Testis (tissue), 3 donors: Measurements from ENCODE around the gene FBLN2. TPM values are rescaled to one million over a fixed set of nuclear protein-coding genes. Genes with fewer than 3 reads are reported as not detected.
A peak's percentile ranks its signal among the peaks of the same experiment; 100 is the strongest.
"Not testable (repeated sequence)": the region's sequence is repeated elsewhere in the genome, so short reads cannot be mapped to it uniquely, and the experiment has no call there.

ENCODE experiments used
- DNase-seq: peaks from one replicate; pipeline ENCODE4 v3.0.0-alpha.2; 2019
- H3K27ac ChIP-seq, 2 donors: fragments of 200-600 bp; sonication (generic); one replicate each; pipeline ENCODE4 v1.5.1; 2019
- H3K27me3 ChIP-seq: fragments of 200-600 bp; sonication (generic); one replicate; pipeline ENCODE4 v1.5.1; 2019
- H3K36me3 ChIP-seq: fragments of 200-600 bp; sonication (generic); one replicate; pipeline ENCODE4 v1.5.1; 2017; ENCODE audit warnings: low read depth; ENCODE audit errors: missing control alignments
- H3K4me1 ChIP-seq: fragments of 200-600 bp; sonication (generic); one replicate; pipeline ENCODE4 v1.5.1; 2019
- H3K4me3 ChIP-seq, 2 donors: fragments of 200-600 bp; sonication (generic); one replicate each; pipeline ENCODE4 v1.5.1; 2017 to 2019
- H3K9me3 ChIP-seq: fragments of 200-600 bp; sonication (generic); one replicate; pipeline ENCODE4 v1.5.1; 2017
- CTCF ChIP-seq, 3 experiments: fragments of 450-650 bp in 2 of 3; fragments of 200-600 bp in 1 of 3; sonication (generic) in 1 of 3; IDR thresholded peaks; one replicate each; pipeline ENCODE4 v1.5.1; 2016 to 2019; ENCODE audit warnings: antibody characterized with exemption in 3 of 3, mild to moderate bottlenecking in 2 of 3, moderate library complexity in 1 of 3
- POLR2A ChIP-seq: fragments of 450-650 bp; IDR thresholded peaks from one replicate; pipeline ENCODE4 v1.6.1; 2017; ENCODE audit warnings: antibody characterized with exemption, mild to moderate bottlenecking, moderate library complexity
- WGBS, 2 donors: methylation state at CpG; one replicate each; pipeline ENCODE4 v1.1.5; 2018; 5-methylcytosine and 5-hydroxymethylcytosine counted together
- intact Hi-C: fragments of 100-400 bp; cut with DNase I; formaldehyde crosslinking; loops from one replicate; pipeline ENCODE4 v1.15.1; 2023; ENCODE audit warnings: low total_unique reads
- polyA plus RNA-seq: library from polyadenylated mRNA; stranded (reverse); fragments of 350-450 nt; fragmentation: Illumina TruSeq; extraction: RNeasy Lipid Tissue Mini Kit (QIAGEN cat#74804); gene quantifications from one replicate; pipeline ENCODE4 v1.2.3, GENCODE V29; 2014; ENCODE audit warnings: low read depth, low replicate concordance; ENCODE audit not compliant: insufficient read depth
- total RNA-seq, 2 donors: library from RNA; depleted of rRNA; stranded (reverse); fragments of >200 nt; gene quantifications; one replicate each; pipeline ENCODE4 v1.2.3, GENCODE V29; 2016

The FBLN2 gene
- total and polyA plus RNA-seq, 3 donors from 2014 or later = 172 to 334 (median 248) TPM

GRCh38 chr3:13519006-13519791, 29.7 kb upstream of the FBLN2 start:
- Histone ChIP-seq H3K27me3 (no peaks in the 10 kb centered on the region), H3K27ac (peak overlapping the region in 1 of 2 donors; percentile 57), H3K4me3 (no peak overlapping the region), H3K36me3 (no peaks in the 10 kb centered on the region), H3K9me3 (no peaks in the 10 kb centered on the region), H3K4me1 (peaks cover 41% of the 10 kb centered on the region)
- 79 to 85% methylated on average over 16 of the region's 19 CpGs for WGBS, 2 donors
- TF ChIP-seq POLR2A (no peak), CTCF (IDR thresholded peaks at IDR 0.05) (no peak)
- intact Hi-C loops = no loop called here
- no peak for DNase-seq

- Histone ChIP-seq H3K4me3 (no peak overlapping the region), H3K36me3 (no peaks in the 10 kb centered on the region), H3K4me1 (peaks cover 35% of the 10 kb centered on the region), H3K27ac (no peak overlapping the region), H3K9me3 (no peaks in the 10 kb centered on the region), H3K27me3 (no peaks in the 10 kb centered on the region)
- TF ChIP-seq CTCF (IDR thresholded peaks at IDR 0.05) (no peak), POLR2A (no peak)
- intact Hi-C loops = no loop called here
- WGBS, 2 donors = 85 to 92% methylated on average over 8 to 9 of the region's 9 CpGs
- DNase-seq = no peak
These were observed 28.5 kb upstream of the FBLN2 start for GRCh38 chr3:13520326-13520880.

- Histone ChIP-seq H3K4me3 (no peak overlapping the region), H3K27me3 (no peaks in the 10 kb centered on the region), H3K9me3 (no peaks in the 10 kb centered on the region), H3K36me3 (no peaks in the 10 kb centered on the region), H3K4me1 (peaks cover 32% of the 10 kb centered on the region), H3K27ac (no peak overlapping the region)
- TF ChIP-seq CTCF (IDR thresholded peaks at IDR 0.05) = no peak
- no peak for TF ChIP-seq POLR2A
- DNase-seq = no peak
- intact Hi-C loops = no loop called here
- WGBS, 2 donors = 56 to 65% methylated on average over 6 of the region's 6 CpGs
These were observed 27.6 kb upstream of the FBLN2 start for GRCh38 chr3:13521309-13521708.

GRCh38 chr3:13521749-13522148, 27.2 kb upstream of the FBLN2 start:
- WGBS, 2 donors = 92 to 95% methylated on average over 2 of the region's 2 CpGs
- H3K4me3 ChIP-seq, intact Hi-C loops, DNase-seq, H3K36me3 ChIP-seq, H3K27me3 ChIP-seq, H3K9me3 ChIP-seq, H3K27ac ChIP-seq: not testable (repeated sequence)
- H3K4me1 ChIP-seq = peaks cover 30% of the 10 kb centered on the region

- TF ChIP-seq POLR2A (no peak), CTCF (IDR thresholded peaks at IDR 0.05) (no peak)
- Histone ChIP-seq H3K27me3 (no peaks in the 10 kb centered on the region), H3K4me3 (no peak overlapping the region), H3K27ac (no peak overlapping the region), H3K4me1 (peaks cover 25% of the 10 kb centered on the region), H3K9me3 (no peaks in the 10 kb centered on the region), H3K36me3 (no peaks in the 10 kb centered on the region)
- intact Hi-C loops = no loop called here
- WGBS, 2 donors = 78 to 97% methylated on average over 5 of the region's 5 CpGs
- DNase-seq = no peak
These were observed 26.7 kb upstream of the FBLN2 start for GRCh38 chr3:13522236-13522635.
